ENCODE results near the gene GGA1.
"Not testable (repeated sequence)": the region's sequence is repeated elsewhere in the genome, so short reads cannot be mapped to it uniquely, and the experiment has no call there.

The GGA1 gene

GRCh38 chr22:37571992-37572373 lies 36.7 kb upstream of the GGA1 start:
- H3K4me3 ChIP-seq (ENCODE audit: low read depth, low read length) = no peak overlapping the region
- TF ChIP-seq CTCF (IDR thresholded peaks at IDR 0.05; ENCODE audit: borderline replicate concordance, insufficient read depth, low read depth, low read length) = no peak

- no peak overlapping the region for H3K4me3 ChIP-seq (ENCODE audit: low read depth, low read length)
- TF ChIP-seq CTCF (IDR thresholded peaks at IDR 0.05; ENCODE audit: borderline replicate concordance, insufficient read depth, low read depth, low read length) = no peak
Observed at GRCh38 chr22:37575490-37576003, 33.1 kb upstream of the GGA1 start.

- TF ChIP-seq CTCF (IDR thresholded peaks at IDR 0.05; ENCODE audit: borderline replicate concordance, insufficient read depth, low read depth, low read length) = no peak
- H3K4me3 ChIP-seq (ENCODE audit: low read depth, low read length) = no peak overlapping the region
Observed at GRCh38 chr22:37578002-37578401, 30.6 kb upstream of the GGA1 start.

- no peak for TF ChIP-seq CTCF (IDR thresholded peaks at IDR 0.05; ENCODE audit: borderline replicate concordance, insufficient read depth, low read depth, low read length)
- no peak overlapping the region for H3K4me3 ChIP-seq (ENCODE audit: low read depth, low read length)
Observed at GRCh38 chr22:37581504-37581903, 27.1 kb upstream of the GGA1 start.

- H3K4me3 ChIP-seq (ENCODE audit: low read depth, low read length) = no peak overlapping the region
- TF ChIP-seq CTCF (IDR thresholded peaks at IDR 0.05; ENCODE audit: borderline replicate concordance, insufficient read depth, low read depth, low read length) = no peak
Observed at GRCh38 chr22:37582526-37582925, 26.1 kb upstream of the GGA1 start.

- TF ChIP-seq CTCF (IDR thresholded peaks at IDR 0.05; ENCODE audit: borderline replicate concordance, insufficient read depth, low read depth, low read length) = no peak
- H3K4me3 ChIP-seq (ENCODE audit: low read depth, low read length) = no peak overlapping the region
Observed at GRCh38 chr22:37588546-37589215, 20.0 kb upstream of the GGA1 start.

- H3K4me3 ChIP-seq (ENCODE audit: low read depth, low read length) = no peak overlapping the region
- no peak for TF ChIP-seq CTCF (IDR thresholded peaks at IDR 0.05; ENCODE audit: borderline replicate concordance, insufficient read depth, low read depth, low read length)
Observed at GRCh38 chr22:37589636-37590035, 19.0 kb upstream of the GGA1 start.

GRCh38 chr22:37591081-37591480 lies 17.6 kb upstream of the GGA1 start:
- not testable (repeated sequence) for H3K4me3 ChIP-seq (ENCODE audit: low read depth, low read length)

Measured in GM12875 (cell line).